Measurements from ENCODE around the gene RAMACL.

Gene RAMACL

DNA sequence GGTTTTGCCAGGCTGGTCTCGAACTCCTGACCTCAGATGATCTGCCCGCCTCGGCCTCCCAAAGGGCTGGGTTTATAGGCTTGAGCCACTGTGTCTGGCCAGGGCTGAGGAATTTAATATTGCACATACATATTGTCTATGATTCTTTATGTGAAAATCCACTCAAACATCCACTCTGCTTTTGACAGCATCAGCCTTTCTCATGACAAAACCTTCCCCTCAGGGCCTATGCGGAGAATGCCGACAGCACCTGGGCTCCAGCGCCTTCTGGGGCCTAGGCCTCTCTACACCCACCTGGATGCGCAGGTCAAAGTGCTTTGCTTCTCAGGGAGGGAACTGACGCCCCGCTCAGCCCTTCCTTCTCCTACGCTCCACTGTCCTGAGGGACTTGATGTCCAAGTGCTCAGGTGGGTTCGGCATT lies 5.4 kb downstream of the RAMACL start:
- Histone ChIP-seq H3K36me3 (replicated peaks; ENCODE audit: low read depth, low read length) (no peaks in the 10 kb centered on the region), H3K4me3 (ENCODE audit: low read length) (no peak overlapping the region), H3K79me2 (ENCODE audit: low read length) (no peaks in the 10 kb centered on the region), H3K27ac (ENCODE audit: low read length) (no peak overlapping the region), H3K4me2 (ENCODE audit: low read length) (no peak overlapping the region), H2AFZ (ENCODE audit: low read depth, low read length) (no peak overlapping the region), H4K20me1 (ENCODE audit: insufficient read depth, low read length) (no peaks in the 10 kb centered on the region), H3K4me1 (ENCODE audit: low read length) (no peaks in the 10 kb centered on the region), H3K9me3 (ENCODE audit: insufficient read depth, low read length) (no peaks in the 10 kb centered on the region), H3K27me3 (ENCODE audit: low read depth, low read length) (no peaks in the 10 kb centered on the region), H3K9ac (ENCODE audit: low read length) (no peak overlapping the region)
- TF ChIP-seq, protein P1, sequence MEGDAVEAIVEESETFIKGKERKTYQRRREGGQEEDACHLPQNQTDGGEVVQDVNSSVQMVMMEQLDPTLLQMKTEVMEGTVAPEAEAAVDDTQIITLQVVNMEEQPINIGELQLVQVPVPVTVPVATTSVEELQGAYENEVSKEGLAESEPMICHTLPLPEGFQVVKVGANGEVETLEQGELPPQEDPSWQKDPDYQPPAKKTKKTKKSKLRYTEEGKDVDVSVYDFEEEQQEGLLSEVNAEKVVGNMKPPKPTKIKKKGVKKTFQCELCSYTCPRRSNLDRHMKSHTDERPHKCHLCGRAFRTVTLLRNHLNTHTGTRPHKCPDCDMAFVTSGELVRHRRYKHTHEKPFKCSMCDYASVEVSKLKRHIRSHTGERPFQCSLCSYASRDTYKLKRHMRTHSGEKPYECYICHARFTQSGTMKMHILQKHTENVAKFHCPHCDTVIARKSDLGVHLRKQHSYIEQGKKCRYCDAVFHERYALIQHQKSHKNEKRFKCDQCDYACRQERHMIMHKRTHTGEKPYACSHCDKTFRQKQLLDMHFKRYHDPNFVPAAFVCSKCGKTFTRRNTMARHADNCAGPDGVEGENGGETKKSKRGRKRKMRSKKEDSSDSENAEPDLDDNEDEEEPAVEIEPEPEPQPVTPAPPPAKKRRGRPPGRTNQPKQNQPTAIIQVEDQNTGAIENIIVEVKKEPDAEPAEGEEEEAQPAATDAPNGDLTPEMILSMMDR (IDR thresholded peaks at IDR 0.05; ENCODE audit: low read depth, low read length): no peak
- TF ChIP-seq EZH2phosphoT487 (IDR thresholded peaks at IDR 0.05; ENCODE audit: low read depth): no peak

DNA sequence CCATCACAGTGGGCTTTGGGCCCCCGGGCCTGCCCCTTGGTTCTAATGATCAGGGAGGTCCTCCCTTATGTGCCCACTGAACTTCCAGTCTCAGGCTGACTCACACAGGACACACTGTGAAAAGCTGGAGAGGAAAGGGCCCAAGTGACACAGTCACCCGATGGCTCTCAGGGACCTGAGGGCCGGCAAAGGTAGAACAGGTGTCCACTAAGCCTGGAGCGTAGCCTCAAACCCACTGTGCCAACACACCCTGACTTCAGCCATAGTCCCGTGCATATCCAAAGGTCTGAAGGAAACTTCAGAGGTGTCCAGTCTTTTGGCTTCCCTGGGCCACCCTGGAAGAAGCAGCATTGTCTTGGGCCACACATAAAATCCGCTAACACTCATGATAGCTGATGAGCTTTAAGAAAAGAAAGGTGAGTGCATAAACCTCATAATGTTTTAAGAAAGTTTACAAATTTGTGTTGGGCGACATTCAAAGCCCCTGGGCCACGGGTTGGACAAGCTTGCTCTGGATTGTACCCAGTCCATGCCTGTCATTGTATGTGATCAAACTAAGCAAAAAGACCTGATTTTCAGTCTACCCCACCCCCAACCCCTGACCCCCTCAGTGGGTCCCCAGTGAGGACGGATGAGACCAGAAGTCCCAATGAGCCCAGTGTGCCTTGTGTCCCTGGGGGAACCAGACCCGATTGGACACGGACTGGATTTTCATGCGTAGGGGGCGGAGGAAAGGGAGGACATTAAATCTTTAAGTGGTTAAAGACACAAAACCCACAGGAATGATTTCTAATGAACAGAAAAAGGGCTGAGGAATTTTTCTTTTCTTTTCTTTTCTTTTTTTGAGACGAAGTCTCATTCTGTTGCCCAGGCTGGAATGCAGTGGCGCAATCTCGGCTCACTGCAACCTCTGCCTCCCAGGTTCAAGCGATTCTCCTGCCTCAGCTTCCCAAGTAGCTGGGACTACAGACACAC lies 6.1 kb downstream of the RAMACL start:
- no peak overlapping the region for H3K9ac ChIP-seq (ENCODE audit: low read length)
- H3K4me3 ChIP-seq (ENCODE audit: low read length): no peak overlapping the region
- no peaks in the 10 kb centered on the region for H3K36me3 ChIP-seq (replicated peaks; ENCODE audit: low read depth, low read length)
- TF ChIP-seq, protein P1 (IDR thresholded peaks at IDR 0.05; ENCODE audit: low read depth, low read length): no peak
- no peak for TF ChIP-seq EZH2phosphoT487 (IDR thresholded peaks at IDR 0.05; ENCODE audit: low read depth)
- no peak overlapping the region for H2AFZ ChIP-seq (ENCODE audit: low read depth, low read length)
- H3K27ac ChIP-seq (ENCODE audit: low read length): no peak overlapping the region
- no peak overlapping the region for H3K4me2 ChIP-seq (ENCODE audit: low read length)
- H3K27me3 ChIP-seq (ENCODE audit: low read depth, low read length): no peaks in the 10 kb centered on the region
- H3K79me2 ChIP-seq (ENCODE audit: low read length): no peaks in the 10 kb centered on the region
- no peaks in the 10 kb centered on the region for H4K20me1 ChIP-seq (ENCODE audit: insufficient read depth, low read length)
- H3K4me1 ChIP-seq (ENCODE audit: low read length): no peaks in the 10 kb centered on the region
- no peaks in the 10 kb centered on the region for H3K9me3 ChIP-seq (ENCODE audit: insufficient read depth, low read length)

DNA sequence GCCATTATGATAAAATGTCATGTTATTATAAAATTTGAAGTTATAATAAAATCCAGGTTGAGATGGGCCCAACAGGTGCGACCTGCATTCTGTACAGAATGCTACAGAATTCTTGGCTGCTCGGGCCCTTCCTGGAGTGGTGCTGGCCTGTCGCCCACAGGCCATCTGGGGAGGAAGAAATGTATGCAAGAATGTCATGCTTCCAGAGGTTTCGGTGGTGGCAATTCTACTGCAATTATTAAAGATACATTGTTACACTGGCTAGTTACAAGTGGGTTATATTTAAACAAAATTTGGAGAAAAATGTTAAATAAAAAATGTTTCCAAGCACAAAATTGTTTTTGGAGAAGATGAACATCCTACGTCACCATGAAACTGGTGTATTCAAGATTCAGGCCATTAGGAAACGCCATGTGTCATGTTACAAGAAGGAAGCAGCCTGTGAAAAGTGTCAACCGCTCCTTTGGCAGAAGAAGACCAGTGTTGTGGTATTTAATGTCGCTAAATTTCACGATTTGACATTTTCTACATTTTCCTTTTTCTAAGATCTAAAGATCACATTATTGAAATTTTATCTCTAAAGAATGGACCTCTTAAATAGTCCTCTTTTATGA lies 7.1 kb downstream of the RAMACL start:
- Histone ChIP-seq H4K20me1 (ENCODE audit: insufficient read depth, low read length) (no peaks in the 10 kb centered on the region), H3K36me3 (replicated peaks; ENCODE audit: low read depth, low read length) (no peaks in the 10 kb centered on the region), H3K79me2 (ENCODE audit: low read length) (no peaks in the 10 kb centered on the region), H2AFZ (ENCODE audit: low read depth, low read length) (no peak overlapping the region), H3K9me3 (ENCODE audit: insufficient read depth, low read length) (no peaks in the 10 kb centered on the region), H3K9ac (ENCODE audit: low read length) (no peak overlapping the region), H3K4me2 (ENCODE audit: low read length) (no peak overlapping the region), H3K4me1 (ENCODE audit: low read length) (no peaks in the 10 kb centered on the region), H3K27me3 (ENCODE audit: low read depth, low read length) (no peaks in the 10 kb centered on the region), H3K27ac (ENCODE audit: low read length) (no peak overlapping the region), H3K4me3 (ENCODE audit: low read length) (no peak overlapping the region)
- TF ChIP-seq, protein P1 (IDR thresholded peaks at IDR 0.05; ENCODE audit: low read depth, low read length): no peak
- no peak for TF ChIP-seq EZH2phosphoT487 (IDR thresholded peaks at IDR 0.05; ENCODE audit: low read depth)

DNA sequence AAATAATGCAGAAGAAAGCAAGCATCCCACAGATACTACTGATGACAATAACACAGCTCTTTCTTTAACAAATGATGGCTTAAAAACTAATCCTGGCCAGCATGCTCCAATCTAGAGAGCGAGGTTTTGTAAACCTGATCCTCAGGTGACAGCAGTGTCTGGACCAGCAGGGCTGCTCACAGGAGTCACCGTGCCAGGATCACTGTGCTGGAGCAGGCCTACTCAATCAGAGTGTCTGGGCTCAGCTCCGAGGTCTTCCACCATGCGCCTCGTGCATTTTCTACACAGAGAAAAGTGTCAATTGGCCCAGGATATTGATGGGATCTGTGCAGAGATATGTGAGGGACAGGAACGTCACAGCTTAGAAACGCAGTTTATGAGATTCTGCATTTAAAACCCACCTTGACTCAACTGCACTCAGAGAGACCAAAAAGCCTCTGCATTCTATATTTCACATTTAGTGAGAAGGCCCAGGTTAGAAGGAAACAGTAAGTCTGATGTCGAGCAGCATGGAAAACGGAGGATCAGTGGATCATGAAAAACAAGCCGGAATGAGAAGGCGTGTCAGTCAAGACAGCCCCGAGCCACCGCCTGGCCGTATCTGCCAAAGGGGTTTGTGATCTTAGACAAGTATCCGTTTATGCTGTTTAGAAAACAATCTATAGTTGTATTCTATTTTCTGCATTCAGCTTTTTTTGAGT lies 7.8 kb downstream of the RAMACL start:
- H3K4me2 ChIP-seq (ENCODE audit: low read length): no peak overlapping the region
- H3K4me3 ChIP-seq (ENCODE audit: low read length): no peak overlapping the region
- no peaks in the 10 kb centered on the region for H3K4me1 ChIP-seq (ENCODE audit: low read length)
- no peaks in the 10 kb centered on the region for H3K27me3 ChIP-seq (ENCODE audit: low read depth, low read length)
- no peaks in the 10 kb centered on the region for H3K36me3 ChIP-seq (replicated peaks; ENCODE audit: low read depth, low read length)
- TF ChIP-seq EZH2phosphoT487 (IDR thresholded peaks at IDR 0.05; ENCODE audit: low read depth): no peak
- TF ChIP-seq, protein P1 (IDR thresholded peaks at IDR 0.05; ENCODE audit: low read depth, low read length): no peak
- H2AFZ ChIP-seq (ENCODE audit: low read depth, low read length): no peak overlapping the region
- H3K9me3 ChIP-seq (ENCODE audit: insufficient read depth, low read length): no peaks in the 10 kb centered on the region
- no peaks in the 10 kb centered on the region for H4K20me1 ChIP-seq (ENCODE audit: insufficient read depth, low read length)
- H3K27ac ChIP-seq (ENCODE audit: low read length): no peak overlapping the region
- no peak overlapping the region for H3K9ac ChIP-seq (ENCODE audit: low read length)
- H3K79me2 ChIP-seq (ENCODE audit: low read length): no peaks in the 10 kb centered on the region

Data from OCI-LY3 (cell line).